ENCODE data around the gene NPR1.
"Not testable (repeated sequence)": the region's sequence is repeated elsewhere in the genome, so short reads cannot be mapped to it uniquely, and the experiment has no call there.

Gene NPR1

DNA sequence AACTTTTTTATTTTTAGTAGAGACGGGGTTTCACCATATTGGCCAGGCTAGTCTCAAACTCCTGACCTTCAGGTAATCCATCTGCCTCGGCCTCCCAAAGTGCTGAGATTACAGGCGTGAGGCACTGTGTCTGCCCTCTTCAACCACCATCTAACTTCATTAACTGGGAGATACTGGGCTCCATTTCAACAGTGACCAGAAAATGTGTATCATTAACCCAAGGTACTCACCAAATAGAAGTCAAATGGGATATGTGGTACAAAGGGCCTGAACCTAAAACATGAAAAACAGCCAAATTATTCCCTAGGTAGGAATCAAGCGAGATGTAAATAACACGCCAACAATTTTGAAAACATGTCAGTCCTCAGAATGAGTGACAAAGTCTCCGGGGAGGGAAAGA lies 8.9 kb upstream of the NPR1 start:
- peaks cover 41% of the 10 kb centered on the region for H3K36me3 Mint-ChIP-seq (ENCODE audit: low read depth)
- H3K9me3 Mint-ChIP-seq = no peaks in the 10 kb centered on the region
- TF ChIP-seq, protein P1, sequence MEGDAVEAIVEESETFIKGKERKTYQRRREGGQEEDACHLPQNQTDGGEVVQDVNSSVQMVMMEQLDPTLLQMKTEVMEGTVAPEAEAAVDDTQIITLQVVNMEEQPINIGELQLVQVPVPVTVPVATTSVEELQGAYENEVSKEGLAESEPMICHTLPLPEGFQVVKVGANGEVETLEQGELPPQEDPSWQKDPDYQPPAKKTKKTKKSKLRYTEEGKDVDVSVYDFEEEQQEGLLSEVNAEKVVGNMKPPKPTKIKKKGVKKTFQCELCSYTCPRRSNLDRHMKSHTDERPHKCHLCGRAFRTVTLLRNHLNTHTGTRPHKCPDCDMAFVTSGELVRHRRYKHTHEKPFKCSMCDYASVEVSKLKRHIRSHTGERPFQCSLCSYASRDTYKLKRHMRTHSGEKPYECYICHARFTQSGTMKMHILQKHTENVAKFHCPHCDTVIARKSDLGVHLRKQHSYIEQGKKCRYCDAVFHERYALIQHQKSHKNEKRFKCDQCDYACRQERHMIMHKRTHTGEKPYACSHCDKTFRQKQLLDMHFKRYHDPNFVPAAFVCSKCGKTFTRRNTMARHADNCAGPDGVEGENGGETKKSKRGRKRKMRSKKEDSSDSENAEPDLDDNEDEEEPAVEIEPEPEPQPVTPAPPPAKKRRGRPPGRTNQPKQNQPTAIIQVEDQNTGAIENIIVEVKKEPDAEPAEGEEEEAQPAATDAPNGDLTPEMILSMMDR (IDR thresholded peaks at IDR 0.05) = no peak
- no peak overlapping the region for H3K4me3 Mint-ChIP-seq
- peak overlapping the region; percentile 68 for H3K27ac Mint-ChIP-seq
- H3K4me1 Mint-ChIP-seq = peaks cover 8% of the 10 kb centered on the region
- no peak for DNase-seq
- no peaks in the 10 kb centered on the region for H3K27me3 Mint-ChIP-seq (ENCODE audit: low read depth, poor library complexity)

DNA sequence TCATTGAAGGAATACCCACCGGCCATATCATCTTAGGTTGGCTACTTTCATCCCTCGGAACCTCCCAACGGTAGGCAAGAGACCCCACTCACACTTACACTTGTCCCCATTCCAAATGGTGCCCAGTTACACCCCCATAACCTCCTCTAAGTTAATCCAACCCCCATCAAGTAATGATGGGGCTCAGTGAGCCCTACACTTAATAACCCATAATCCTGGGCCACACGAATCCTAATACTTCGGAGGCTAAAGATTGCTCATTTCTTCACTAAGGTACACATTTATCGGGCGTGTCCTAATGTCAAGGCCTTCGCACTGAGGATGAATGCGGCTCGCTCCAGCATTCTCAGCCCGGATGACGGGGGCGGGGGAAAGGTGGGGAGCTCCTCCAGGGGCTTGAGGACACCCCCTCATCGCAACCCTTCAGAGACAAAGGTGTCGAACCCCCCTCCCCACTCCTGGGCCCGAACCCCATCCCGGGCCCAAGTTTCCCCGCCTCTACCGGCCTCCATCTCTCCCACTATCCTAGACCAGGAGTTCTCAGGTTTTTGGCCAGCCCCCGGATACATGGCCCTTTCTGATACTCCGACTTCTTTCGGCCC lies 8.1 kb upstream of the NPR1 start:
- Mint-ChIP-seq H3K27me3 (ENCODE audit: low read depth, poor library complexity) (no peaks in the 10 kb centered on the region), H3K27ac (no peak overlapping the region), H3K9me3 (no peaks in the 10 kb centered on the region), H3K4me3 (no peak overlapping the region), H3K36me3 (ENCODE audit: low read depth) (peaks cover 33% of the 10 kb centered on the region), H3K4me1 (peaks cover 8% of the 10 kb centered on the region)
- DNase-seq = no peak
- TF ChIP-seq, protein P1 (IDR thresholded peaks at IDR 0.05) = no peak

DNA sequence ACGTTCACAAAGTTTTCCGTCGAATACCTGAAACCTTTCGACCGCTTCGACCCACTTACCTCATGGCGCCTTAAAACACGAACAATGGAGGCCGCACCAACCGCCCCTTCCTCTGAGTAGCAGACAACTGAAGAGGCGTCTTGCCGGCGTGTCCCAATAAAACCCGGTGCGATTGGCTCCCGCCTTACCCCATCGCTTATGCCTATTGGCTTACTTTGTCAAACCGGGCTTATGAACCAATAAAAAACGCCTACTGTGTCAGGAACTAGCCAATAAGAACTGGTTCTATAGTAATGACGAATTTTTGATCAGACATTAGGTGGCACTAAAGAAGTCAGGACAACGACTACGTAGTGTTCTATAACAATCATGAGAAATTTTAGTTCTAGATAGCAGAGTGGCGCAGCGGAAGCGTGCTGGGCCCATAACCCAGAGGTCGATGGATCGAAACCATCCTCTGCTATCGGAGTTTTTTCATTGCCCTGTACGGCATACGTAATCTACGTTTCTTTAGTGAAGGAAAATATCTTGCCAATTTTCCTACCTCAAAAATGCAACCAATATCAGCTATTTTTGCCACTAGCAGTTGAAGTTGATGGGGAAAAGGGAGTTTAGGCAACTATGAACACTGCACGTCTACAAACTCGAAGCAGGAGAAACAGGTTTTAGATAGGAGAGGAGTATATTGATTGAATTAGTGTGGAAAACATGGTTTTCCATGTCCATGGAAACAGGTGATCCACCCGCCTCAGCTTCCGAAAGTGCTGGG lies 7.4 kb upstream of the NPR1 start, which contains the start of gene ILF2:
TSS of gene ILF2 (minus strand) at position 135 of the 769 bp plus-strand sequence. CDS start at position 64, 71 bp downstream.
- Mint-ChIP-seq H3K4me1 (peaks cover 8% of the 10 kb centered on the region), H3K9me3 (no peaks in the 10 kb centered on the region), H3K36me3 (ENCODE audit: low read depth) (peaks cover 26% of the 10 kb centered on the region), H3K4me3 (no peak within 1 kb of the TSS), H3K27ac (peak within 1 kb of the TSS; percentile 68), H3K27me3 (ENCODE audit: low read depth, poor library complexity) (no peaks in the 10 kb centered on the region)
- peak; percentile 96 for DNase-seq
- TF ChIP-seq, protein P1 (IDR thresholded peaks at IDR 0.05) = no peak

DNA sequence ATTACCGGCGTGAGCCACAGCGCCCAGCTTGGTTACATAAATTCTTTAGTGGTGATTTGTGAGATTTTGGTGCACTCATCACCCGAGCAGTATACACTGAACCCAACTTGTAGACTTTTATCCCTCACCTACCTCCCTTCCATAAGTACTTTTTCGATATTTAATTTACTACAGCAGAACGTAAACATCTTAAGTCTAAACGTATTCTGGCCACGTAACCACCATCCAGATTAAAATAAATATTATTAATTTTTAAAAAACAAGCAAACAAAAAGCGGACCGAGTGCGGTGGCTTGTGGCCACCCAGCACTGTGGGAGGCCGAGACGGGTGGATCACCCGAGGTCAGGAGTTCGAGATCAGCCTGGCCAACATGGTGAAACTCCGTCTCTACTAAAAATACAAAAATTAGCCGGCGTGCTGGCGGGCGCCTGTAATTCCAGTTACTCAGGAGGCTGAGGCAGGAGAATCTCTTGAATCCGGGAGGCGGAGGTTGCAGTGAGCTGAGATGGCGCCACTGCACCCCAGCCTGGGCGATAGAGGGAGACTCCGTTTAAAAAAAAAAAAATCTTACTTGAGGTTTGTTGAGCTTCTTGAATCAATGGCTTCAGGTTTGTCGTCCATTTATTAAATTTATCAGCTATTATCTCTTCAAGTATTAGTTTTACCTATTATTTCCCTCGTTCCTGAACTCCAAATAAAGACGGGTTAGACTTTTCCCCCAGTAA lies 6.7 kb upstream of the NPR1 start:
- H3K27me3 Mint-ChIP-seq (ENCODE audit: low read depth, poor library complexity); H3K27ac Mint-ChIP-seq; H3K9me3 Mint-ChIP-seq; H3K4me3 Mint-ChIP-seq; H3K4me1 Mint-ChIP-seq: not testable (repeated sequence)
- H3K36me3 Mint-ChIP-seq (ENCODE audit: low read depth) = peaks cover 19% of the 10 kb centered on the region
- peak; percentile 37 for DNase-seq

DNA sequence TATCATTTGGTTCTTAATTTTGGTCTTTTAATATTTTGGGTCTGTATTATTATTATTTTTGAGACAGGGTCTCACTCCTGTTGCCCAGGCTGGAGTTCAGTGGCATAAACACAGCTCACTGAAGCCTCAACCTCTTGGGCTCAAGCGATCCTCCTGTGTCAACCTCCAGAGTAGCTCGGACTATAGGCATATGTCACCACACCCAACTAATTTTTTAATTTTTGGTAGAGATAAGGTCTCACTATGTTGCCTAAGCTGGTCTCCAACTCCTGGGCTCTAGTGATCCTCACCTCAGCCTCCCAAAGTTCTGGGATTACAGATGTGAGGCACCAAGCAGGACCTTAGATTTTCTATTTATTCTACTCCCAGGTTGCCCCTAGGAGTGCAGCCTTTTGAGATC lies 5.0 kb upstream of the NPR1 start:
- peaks cover 14% of the 10 kb centered on the region for H3K27me3 Mint-ChIP-seq (ENCODE audit: low read depth, poor library complexity)
- peaks cover 2% of the 10 kb centered on the region for H3K36me3 Mint-ChIP-seq (ENCODE audit: low read depth)
- no peak overlapping the region for H3K4me3 Mint-ChIP-seq
- H3K27ac Mint-ChIP-seq = no peak overlapping the region
- H3K9me3 Mint-ChIP-seq = no peaks in the 10 kb centered on the region
- TF ChIP-seq, protein P1 (IDR thresholded peaks at IDR 0.05) = no peak
- H3K4me1 Mint-ChIP-seq = peaks cover 13% of the 10 kb centered on the region
- DNase-seq = no peak

Data from nephron progenitor cell (in vitro differentiated cells).